Heart left ventricle (tissue), 16 donors: ENCODE data around the gene COLEC11. TPM values are rescaled to one million over a fixed set of nuclear protein-coding genes. Genes with fewer than 3 reads are reported as not detected.

Experiments
- ATAC-seq, 4 donors: fragments of 200-7000 bp; cut with Tn5 transposase; one replicate each; pipeline ENCODE4 v1.9.1; 2020 to 2022; ENCODE audit warnings: moderate library complexity in 4 of 4, mild to moderate bottlenecking in 3 of 4, moderate number of reproducible peaks in 1 of 4
- DNase-seq, 5 donors: peaks; one replicate each; pipeline ENCODE4 v3.0.0-alpha.2; 2020
- H3K27ac ChIP-seq, 12 donors: fragments of 200-600 bp; sonication (generic) in 4 of 12; one replicate each; pipeline versions ENCODE4 v1.5.0 to v1.8.0; 2016 to 2022; ENCODE audit warnings: mild to moderate bottlenecking in 2 of 12
- H3K27me3 ChIP-seq, 9 donors: fragments of 200-600 bp; sonication (generic) in 2 of 9; one replicate each; pipeline versions ENCODE4 v1.5.1 to v1.8.0; 2016 to 2022; ENCODE audit warnings: mild to moderate bottlenecking in 3 of 9
- H3K36me3 ChIP-seq, 9 donors: fragments of 200-600 bp; sonication (generic) in 2 of 9; one replicate each; pipeline versions ENCODE4 v1.5.0 to v1.8.0; 2018 to 2022; ENCODE audit warnings: mild to moderate bottlenecking in 2 of 9
- H3K4me1 ChIP-seq, 12 donors: fragments of 200-600 bp; sonication (generic) in 4 of 12; one replicate each; pipeline versions ENCODE4 v1.5.0 to v1.8.0; 2016 to 2022; ENCODE audit warnings: mild to moderate bottlenecking in 3 of 12
- H3K4me3 ChIP-seq, 12 donors: fragments of 200-600 bp; sonication (generic) in 4 of 12; one replicate each; pipeline versions ENCODE4 v1.5.0 to v1.8.0; 2017 to 2022; ENCODE audit warnings: mild to moderate bottlenecking in 9 of 12, moderate library complexity in 4 of 12
- H3K9me3 ChIP-seq, 12 donors: fragments of 200-600 bp; sonication (generic) in 4 of 12; one replicate each; pipeline versions ENCODE4 v1.5.0 to v1.8.0; 2016 to 2022; ENCODE audit warnings: mild to moderate bottlenecking in 1 of 12
- CTCF ChIP-seq, 12 donors: fragments of 200-600 bp; sonication (generic) in 4 of 12; IDR thresholded peaks; one replicate each; pipeline versions ENCODE4 v1.5.0 to v1.8.0; 2018 to 2022; ENCODE audit warnings: antibody characterized with exemption in 12 of 12, mild to moderate bottlenecking in 5 of 12
- POLR2A ChIP-seq, 2 donors: fragments of 450-650 bp; IDR thresholded peaks; one replicate each; pipeline ENCODE4 v1.6.1; 2017; ENCODE audit warnings: antibody characterized with exemption in 2 of 2, mild to moderate bottlenecking in 2 of 2, moderate library complexity in 2 of 2
- WGBS, 4 donors: extraction: QIAGEN DNeasy Blood & Tissue Kit in 2 of 4; methylation state at CpG; one replicate each; pipeline versions ENCODE4 v1.1.5 to v1.1.7; 2013 to 2018; 5-methylcytosine and 5-hydroxymethylcytosine counted together
- intact Hi-C, 10 donors: fragments of 100-400 bp; cut with DNase I; formaldehyde crosslinking; loops; one replicate each; pipeline versions ENCODE4 v1.11.1 to v1.14.2; 2022
- polyA plus RNA-seq, 2 donors: library from polyadenylated mRNA; stranded (reverse); fragments of 200-250 nt; gene quantifications; one replicate each; pipeline ENCODE4 v1.2.3, GENCODE V29; 2013
- total RNA-seq, 9 donors: library from RNA; depleted of rRNA in 2 of 9; stranded (reverse); fragments of >200 nt in 2 of 9; fragmentation: NEBNext Ultra II Directional in 3 of 9; extraction: Animal tissue kit (Norgen Biotek cat#: 25700) in 3 of 9; gene quantifications; one replicate each; pipeline versions ENCODE4 v1.1.0 to v1.2.4, GENCODE V29; 2016 to 2023
- donor health status: ischemic (EF 13 %, LVEDD 7.1; RV severe dilation, severe dysfunction).
- donor health status: healthy with polysubstance abuse.
- donor health status: DM: no; HTN: yes; CAD: no.
- donor health status: DM: no; HTN: no; CAD: no.
- donor health status: ischemic (EF 25% LVEDD 6.9; RV normal size, moderate dysfunction).
- donor health status: ischemic (EF 25% LVEDD 5.7; RV mildly dilated, moderate dysfunction).
- donor health status: healthy.
- donor health status: DM: yes; HTN: yes; CAD: no.
- donor health status: ischemic (EF 35%, LVEDD 5.7; RV mildly dilated, moderate dysfunction).
- donor health status: nonischemic (EF 11% LVEDD 7.7; RV severe dilation, severe dysfunction).
- donor health status: DM: yes; HTN: yes; CAD: no.
- donor health status: PGD.
- donor health status: ischemic (EF 29% LVEDD 5.4; RV normal size, mild dysfunction).
- donor health status: nonischemic (EF 23%, LVEDD 6.1; RV moderate dilation, normal function).

Gene COLEC11
- total and polyA plus RNA-seq, 11 donors = 2.3 to 12.5 (median 3.1) TPM

GRCh38 chr2:3604207-3604877, 9.4 kb downstream of the COLEC11 start:
- intact Hi-C loops = no loop called here
- no peak overlapping the region for H3K27ac ChIP-seq

GRCh38 chr2:3604991-3605961, 10.4 kb downstream of the COLEC11 start:
- H3K27ac ChIP-seq = peak overlapping the region in 2 of 12 donors; percentile 9 to 35
- H3K36me3 ChIP-seq = no peaks in the 10 kb centered on the region
- DNase-seq = peak in 1 of 5 donors; percentile 53
- no peaks in the 10 kb centered on the region for H3K9me3 ChIP-seq
- WGBS, 4 donors = 44 to 77% (median 59%) methylated on average over 24 to 44 of the region's 44 CpGs
- TF ChIP-seq CTCF (IDR thresholded peaks at IDR 0.05) (no peak), POLR2A (IDR thresholded peaks at IDR 0.05) (no peak)
- no peaks in the 10 kb centered on the region for H3K4me1 ChIP-seq
- ATAC-seq = peak in 2 of 4 donors; percentile 24 to 41
- no peaks in the 10 kb centered on the region for H3K27me3 ChIP-seq
- no peak overlapping the region for H3K4me3 ChIP-seq
- intact Hi-C loops = no loop called here

More at GRCh38 chr2:3604207-3604877, 9.4 kb downstream of the COLEC11 start:
- no peaks in the 10 kb centered on the region for H3K27me3 ChIP-seq
- peak in 3 of 4 donors; percentile 10 to 26 (median 19) for ATAC-seq
- no peak overlapping the region for H3K4me3 ChIP-seq
- H3K36me3 ChIP-seq = no peaks in the 10 kb centered on the region
- DNase-seq = no peak
- H3K9me3 ChIP-seq = no peaks in the 10 kb centered on the region
- H3K4me1 ChIP-seq = no peaks in the 10 kb centered on the region
- 61 to 78% (median 66%) methylated on average over 10 to 16 of the region's 16 CpGs for WGBS, 4 donors
- TF ChIP-seq POLR2A (IDR thresholded peaks at IDR 0.05) (no peak), CTCF (IDR thresholded peaks at IDR 0.05) (no peak)

GRCh38 chr2:3606028-3606369, 11.1 kb downstream of the COLEC11 start:
- H3K4me3 ChIP-seq = no peak overlapping the region
- ATAC-seq = no peak
- intact Hi-C loops = no loop called here
- no peaks in the 10 kb centered on the region for H3K36me3 ChIP-seq
- peak overlapping the region in 1 of 12 donors; percentile 9 for H3K27ac ChIP-seq
- no peaks in the 10 kb centered on the region for H3K9me3 ChIP-seq
- 87 to 95% (median 92%) methylated on average over 6 to 11 of the region's 11 CpGs for WGBS, 4 donors
- no peak for DNase-seq
- TF ChIP-seq POLR2A (IDR thresholded peaks at IDR 0.05) = no peak
- TF ChIP-seq CTCF (IDR thresholded peaks at IDR 0.05) = no peak
- H3K27me3 ChIP-seq = no peaks in the 10 kb centered on the region
- no peaks in the 10 kb centered on the region for H3K4me1 ChIP-seq
